Transverse colon (tissue), 4 donors: ENCODE data around the gene MSI2. TPM values are rescaled to one million over a fixed set of nuclear protein-coding genes. Genes with fewer than 3 reads are reported as not detected.

ENCODE experiments used
- DNase-seq: peaks from one replicate; pipeline ENCODE4 v3.0.0-alpha.2; 2019
- H3K27ac ChIP-seq, 4 donors: fragments of 200-600 bp; sonication (generic); 2 replicates each; pipeline ENCODE4 v1.5.1; 2016 to 2018; ENCODE audit warnings: inconsistent platforms in 4 of 4
- H3K27me3 ChIP-seq: fragments of 200-600 bp; sonication (generic); 2 replicates; pipeline ENCODE4 v1.5.1; 2017; ENCODE audit warnings: inconsistent platforms
- H3K36me3 ChIP-seq, 4 donors: fragments of 200-600 bp; sonication (generic); 2 replicates each; pipeline ENCODE4 v1.5.1; 2017 to 2019; ENCODE audit warnings: inconsistent platforms in 4 of 4
- H3K4me1 ChIP-seq, 4 donors: fragments of 200-600 bp; sonication (generic); 2 replicates each; pipeline ENCODE4 v1.5.1; 2017 to 2020; ENCODE audit warnings: inconsistent platforms in 4 of 4
- H3K4me3 ChIP-seq, 4 donors: fragments of 200-600 bp; sonication (generic); 1 replicate in 1 of 4; 2 replicates in 3 of 4; pipeline versions ENCODE4 v1.5.1 to v1.6.1; 2017 to 2019; ENCODE audit warnings: inconsistent platforms in 4 of 4
- H3K9me3 ChIP-seq, 2 donors: fragments of 200-600 bp; sonication (generic); 2 replicates each; pipeline ENCODE4 v1.5.1; 2017 to 2019; ENCODE audit warnings: inconsistent platforms in 2 of 2
- CTCF ChIP-seq, 5 experiments: fragments of 200-600 bp in 3 of 5; fragments of 450-650 bp in 2 of 5; sonication (generic) in 3 of 5; IDR thresholded peaks; 1 replicate in 2 of 5; 2 replicates in 3 of 5; pipeline ENCODE4 v1.5.1; 2016 to 2017; ENCODE audit warnings: antibody characterized with exemption in 5 of 5, inconsistent platforms in 3 of 5, mild to moderate bottlenecking in 2 of 5, moderate library complexity in 1 of 5
- EP300 ChIP-seq: sonication (generic); formaldehyde crosslinking; IDR thresholded peaks from one replicate; pipeline ENCODE4 v1.6.1; 2017; ENCODE audit warnings: antibody characterized with exemption, low read depth
- POLR2A ChIP-seq: fragments of 450-650 bp; IDR thresholded peaks from one replicate; pipeline ENCODE4 v1.6.1; 2016; ENCODE audit warnings: antibody characterized with exemption, mild to moderate bottlenecking, moderate library complexity
- POLR2AphosphoS5 ChIP-seq, 3 donors: sonication (generic); formaldehyde crosslinking; IDR thresholded peaks; one replicate each; pipeline ENCODE4 v1.6.1; 2016; ENCODE audit warnings: antibody characterized with exemption in 3 of 3
- WGBS, 2 donors: methylation state at CpG; one replicate each; pipeline ENCODE4 v1.1.5; 2018; ENCODE audit warnings: low coverage in 1 of 2; 5-methylcytosine and 5-hydroxymethylcytosine counted together
- in situ Hi-C, 4 donors: fragments of 200-750 bp; cut with MboI; loops; one replicate each; pipeline versions ENCODE4 v1.15.0 to v1.15.1; 2017; ENCODE audit warnings: low sequenced_read_pairs in 3 of 4, low pct_ligation_motif_present in 1 of 4, low pct_unique_long_range_greater_than_20kb in 1 of 4
- intact Hi-C: fragments of 100-400 bp; cut with DNase I; formaldehyde crosslinking; loops from one replicate; pipeline ENCODE4 v1.15.1; 2023; ENCODE audit warnings: low total_unique reads
- total RNA-seq, 4 donors: library from RNA; depleted of rRNA; stranded (reverse); fragments of >200 nt; gene quantifications; one replicate each; pipeline ENCODE4 v1.1.0, GENCODE V29; 2016

MSI2 gene
- total RNA-seq, 4 donors from 2014 or later: 20.6 to 36.0 (median 29.3) TPM

DNA sequence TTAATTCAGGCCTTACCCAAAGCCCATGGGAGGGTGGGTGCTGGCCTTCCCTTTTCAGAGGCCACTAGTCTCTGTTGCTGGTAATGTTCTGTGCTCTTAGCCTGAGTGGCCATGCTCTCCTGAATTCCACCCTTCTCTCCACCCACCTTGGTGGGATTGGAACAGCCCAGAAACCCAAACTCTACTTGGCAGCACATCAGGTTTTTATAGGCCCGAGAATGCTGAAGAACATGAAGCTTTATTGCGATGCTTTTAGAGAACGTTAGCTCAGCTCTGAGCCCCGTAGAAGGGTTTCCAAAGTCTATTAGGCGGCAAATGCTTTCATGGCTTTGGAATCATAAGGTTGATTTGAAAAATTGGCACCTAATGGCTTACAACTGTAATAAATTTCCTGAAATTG is 209.3 kb downstream of the MSI2 start:
- in situ Hi-C loops: no loop called here
- no peak overlapping the region for H3K27ac ChIP-seq
- 57% methylated on average over 5 of the region's 5 CpGs; no CpG with 5 or more reads in 1 of the 2 donors for WGBS, 2 donors
- DNase-seq: no peak
- no peak overlapping the region for H3K4me3 ChIP-seq
- H3K9me3 ChIP-seq: no peaks in the 10 kb centered on the region
- no peak for TF ChIP-seq CTCF (IDR thresholded peaks at IDR 0.05)
- TF ChIP-seq POLR2AphosphoS5 (IDR thresholded peaks at IDR 0.05): no peak
- no peak for TF ChIP-seq EP300
- no peak for TF ChIP-seq POLR2A
- H3K4me1 ChIP-seq: no peaks in the 10 kb centered on the region
- no peaks in the 10 kb centered on the region for H3K36me3 ChIP-seq
- intact Hi-C loops: no loop called here
- H3K27me3 ChIP-seq: no peaks in the 10 kb centered on the region

- Histone ChIP-seq H3K9me3 (no peaks in the 10 kb centered on the region), H3K27ac (no peak overlapping the region), H3K27me3 (no peaks in the 10 kb centered on the region), H3K36me3 (no peaks in the 10 kb centered on the region), H3K4me3 (no peak overlapping the region), H3K4me1 (no peaks in the 10 kb centered on the region)
- intact Hi-C loops: no loop called here
- TF ChIP-seq POLR2A (no peak), POLR2AphosphoS5 (IDR thresholded peaks at IDR 0.05) (no peak), EP300 (no peak), CTCF (IDR thresholded peaks at IDR 0.05) (no peak)
- WGBS, 2 donors: 75 to 100% methylated on average over 2 to 10 of the region's 10 CpGs
- DNase-seq: no peak
- in situ Hi-C loops: no loop called here
Measured at GRCh38 chr17:57466017-57466471, 209.7 kb downstream of the MSI2 start.

GRCh38 chr17:57466521-57466920 is 210.2 kb downstream of the MSI2 start:
- H3K9me3 ChIP-seq: no peaks in the 10 kb centered on the region
- no peak for DNase-seq
- no peaks in the 10 kb centered on the region for H3K4me1 ChIP-seq
- in situ Hi-C loops: no loop called here
- no peak overlapping the region for H3K4me3 ChIP-seq
- intact Hi-C loops: no loop called here
- TF ChIP-seq POLR2A (no peak), CTCF (IDR thresholded peaks at IDR 0.05) (no peak), POLR2AphosphoS5 (IDR thresholded peaks at IDR 0.05) (no peak), EP300 (no peak)
- WGBS, 2 donors: 93 to 100% methylated on average over 1 of the region's 1 CpG
- no peaks in the 10 kb centered on the region for H3K36me3 ChIP-seq
- no peaks in the 10 kb centered on the region for H3K27me3 ChIP-seq
- no peak overlapping the region for H3K27ac ChIP-seq

GRCh38 chr17:57467226-57467625 is 210.9 kb downstream of the MSI2 start:
- WGBS, 2 donors: 93 to 100% methylated on average over 3 to 4 of the region's 4 CpGs

More at GRCh38 chr17:57467226-57467625, 210.9 kb downstream of the MSI2 start:
- intact Hi-C loops (no loop called here), in situ Hi-C loops (no loop called here)
- H3K36me3 ChIP-seq: no peaks in the 10 kb centered on the region
- no peak for TF ChIP-seq CTCF (IDR thresholded peaks at IDR 0.05)
- no peak for TF ChIP-seq POLR2AphosphoS5 (IDR thresholded peaks at IDR 0.05)
- no peak overlapping the region for H3K27ac ChIP-seq
- no peaks in the 10 kb centered on the region for H3K27me3 ChIP-seq
- no peaks in the 10 kb centered on the region for H3K4me1 ChIP-seq
- H3K4me3 ChIP-seq: no peak overlapping the region
- H3K9me3 ChIP-seq: no peaks in the 10 kb centered on the region
- DNase-seq: no peak
